Left lung (tissue), 10 donors: ENCODE results near the gene CPNE8. TPM values are rescaled to one million over a fixed set of nuclear protein-coding genes. Genes with fewer than 3 reads are reported as not detected.

Source experiments
- ATAC-seq: fragments of 200-7000 bp; cut with Tn5 transposase; one replicate; pipeline ENCODE4 v1.9.1; 2020; ENCODE audit warnings: moderate library complexity
- DNase-seq, 4 donors: peaks; one replicate each; pipeline ENCODE4 v3.0.0-alpha.2; 2013 to 2020
- H3K27ac ChIP-seq, 2 donors: fragments of 200-600 bp; sonication (generic) in 1 of 2; one replicate each; pipeline versions ENCODE4 v1.5.0 to v1.8.0; 2020 to 2021
- H3K27me3 ChIP-seq, 2 donors: fragments of 200-600 bp; sonication (generic) in 1 of 2; one replicate each; pipeline versions ENCODE4 v1.5.0 to v1.8.0; 2020 to 2021
- H3K36me3 ChIP-seq, 2 donors: fragments of 200-600 bp; sonication (generic) in 1 of 2; one replicate each; pipeline versions ENCODE4 v1.5.0 to v1.8.0; 2020 to 2021
- H3K4me1 ChIP-seq, 2 donors: fragments of 200-600 bp; one replicate each; pipeline ENCODE4 v1.8.0; 2021
- H3K4me3 ChIP-seq, 2 donors: fragments of 200-600 bp; sonication (generic) in 1 of 2; one replicate each; pipeline versions ENCODE4 v1.5.0 to v1.8.0; 2020 to 2021; ENCODE audit warnings: mild to moderate bottlenecking in 1 of 2
- H3K9me3 ChIP-seq, 2 donors: fragments of 200-600 bp; sonication (generic) in 1 of 2; one replicate each; pipeline versions ENCODE4 v1.5.0 to v1.8.0; 2020 to 2021
- CTCF ChIP-seq, 2 donors: fragments of 200-600 bp; sonication (generic) in 1 of 2; IDR thresholded peaks; one replicate each; pipeline versions ENCODE4 v1.5.0 to v1.8.0; 2021; ENCODE audit warnings: antibody characterized with exemption in 2 of 2
- intact Hi-C, 2 donors: fragments of 100-400 bp; cut with DNase I; formaldehyde crosslinking; loops; one replicate each; pipeline versions ENCODE4 v1.11.2 to v1.14.2; 2022
- polyA plus RNA-seq, 6 donors: library from polyadenylated mRNA; unstranded; fragments of 120-200 nt; gene quantifications; one replicate each; pipeline ENCODE4 v1.2.1, GENCODE V29; 2013; ENCODE audit not compliant: insufficient read length in 6 of 6
- total RNA-seq, 2 donors: library from RNA; stranded (reverse); fragmentation: NEBNext Ultra II Directional; extraction: Animal tissue kit (Norgen Biotek cat#: 25700); gene quantifications; one replicate each; pipeline ENCODE4 v1.2.1, GENCODE V29; 2021
- donor health status: DM: no; HTN: yes; CAD: no.
- donor health status: DM: no; HTN: no; CAD: no.

The CPNE8 gene
- total and polyA plus RNA-seq, 8 donors: 6.4 to 25.8 (median 9.3) TPM

GRCh38 chr12:38775457-38775856 is 129.9 kb downstream of the CPNE8 start:
- H3K9me3 ChIP-seq: peaks cover 0 to 9% of the 10 kb centered on the region in 2 donors
- no peak for DNase-seq
- no peaks in the 10 kb centered on the region for H3K36me3 ChIP-seq
- no peaks in the 10 kb centered on the region for H3K27me3 ChIP-seq
- intact Hi-C loops: no loop called here
- H3K4me1 ChIP-seq: peaks cover 0 to 7% of the 10 kb centered on the region in 2 donors
- no peak for TF ChIP-seq CTCF (IDR thresholded peaks at IDR 0.05)
- no peak overlapping the region for H3K27ac ChIP-seq
- ATAC-seq: no peak
- H3K4me3 ChIP-seq: no peak overlapping the region

- Histone ChIP-seq H3K27me3 (no peaks in the 10 kb centered on the region), H3K9me3 (no peaks in the 10 kb centered on the region), H3K4me3 (no peak overlapping the region), H3K27ac (no peak overlapping the region), H3K36me3 (no peaks in the 10 kb centered on the region), H3K4me1 (peaks cover 0 to 7% of the 10 kb centered on the region in 2 donors)
- ATAC-seq: peak; percentile 24
- TF ChIP-seq CTCF (IDR thresholded peaks at IDR 0.05): no peak
- DNase-seq: no peak
- intact Hi-C loops: no loop called here
Observed at GRCh38 chr12:38772437-38772836, 133.0 kb downstream of the CPNE8 start.

GRCh38 chr12:38771871-38772270 is 133.5 kb downstream of the CPNE8 start:
- DNase-seq (peak in 1 of 4 donors; percentile 2), ATAC-seq (peak; percentile 83)
- no peak for TF ChIP-seq CTCF (IDR thresholded peaks at IDR 0.05)
- Histone ChIP-seq H3K27ac (no peak overlapping the region), H3K27me3 (no peaks in the 10 kb centered on the region), H3K4me1 (peaks cover 0 to 7% of the 10 kb centered on the region in 2 donors), H3K4me3 (no peak overlapping the region), H3K9me3 (no peaks in the 10 kb centered on the region), H3K36me3 (no peaks in the 10 kb centered on the region)
- intact Hi-C loops: no loop called here

- intact Hi-C loops: no loop called here
- no peak overlapping the region for H3K27ac ChIP-seq
- H3K36me3 ChIP-seq: no peaks in the 10 kb centered on the region
- no peak overlapping the region for H3K4me3 ChIP-seq
- no peaks in the 10 kb centered on the region for H3K4me1 ChIP-seq
- H3K9me3 ChIP-seq: no peaks in the 10 kb centered on the region
- ATAC-seq (no peak), DNase-seq (no peak)
- TF ChIP-seq CTCF (IDR thresholded peaks at IDR 0.05): no peak
- H3K27me3 ChIP-seq: no peaks in the 10 kb centered on the region
Observed at GRCh38 chr12:38761636-38762342, 143.6 kb downstream of the CPNE8 start.

- no peaks in the 10 kb centered on the region for H3K27me3 ChIP-seq
- ATAC-seq (no peak), DNase-seq (no peak)
- intact Hi-C loops: no loop called here
- no peak overlapping the region for H3K27ac ChIP-seq
- TF ChIP-seq CTCF (IDR thresholded peaks at IDR 0.05): no peak
- no peaks in the 10 kb centered on the region for H3K4me1 ChIP-seq
- no peaks in the 10 kb centered on the region for H3K9me3 ChIP-seq
- H3K4me3 ChIP-seq: no peak overlapping the region
- no peaks in the 10 kb centered on the region for H3K36me3 ChIP-seq
Observed at GRCh38 chr12:38761111-38761510, 144.3 kb downstream of the CPNE8 start.
